Brain microvascular endothelial cell (primary cell): ENCODE results near the gene MAP1B.
"Not testable (repeated sequence)": the region's sequence is repeated elsewhere in the genome, so short reads cannot be mapped to it uniquely, and the experiment has no call there.

Experiments
- DNase-seq: peaks from one replicate; pipeline ENCODE4 v3.0.0-alpha.2; 2020
- H3K27ac ChIP-seq: fragments of 250-450 bp; sonication (Bioruptor Pico); 2 replicates; pipeline ENCODE4 v1.5.1; 2020; ENCODE audit warnings: mild to moderate bottlenecking, moderate library complexity
- H3K27me3 ChIP-seq: fragments of 250-450 bp; sonication (Bioruptor Pico); replicated peaks from 2 replicates; pipeline ENCODE4 v1.5.1; 2020; ENCODE audit warnings: mild to moderate bottlenecking
- H3K36me3 ChIP-seq: fragments of 250-450 bp; sonication (Bioruptor Pico); replicated peaks from 2 replicates; pipeline ENCODE4 v1.5.1; 2020; ENCODE audit warnings: mild to moderate bottlenecking
- H3K4me3 ChIP-seq: 2 replicates; pipeline ENCODE4 v1.5.1; 2011; ENCODE audit warnings: low read depth, mild to moderate bottlenecking, control low read depth, low read length, moderate library complexity
- in situ Hi-C: cut with HindIII; loops from 2 replicates; pipeline ENCODE4 v1.10.0; 2017; ENCODE audit warnings: low sequenced_read_pairs, low pct_ligation_motif_present
- TF ChIP-seq, protein P1 (sequence below): IDR thresholded peaks from 2 replicates; pipeline ENCODE4 v1.5.1; 2011; ENCODE audit warnings: low read depth, mild to moderate bottlenecking, moderate library complexity, low read length, control low read depth, inconsistent platforms; ENCODE audit errors: missing control alignments

MAP1B gene

DNA sequence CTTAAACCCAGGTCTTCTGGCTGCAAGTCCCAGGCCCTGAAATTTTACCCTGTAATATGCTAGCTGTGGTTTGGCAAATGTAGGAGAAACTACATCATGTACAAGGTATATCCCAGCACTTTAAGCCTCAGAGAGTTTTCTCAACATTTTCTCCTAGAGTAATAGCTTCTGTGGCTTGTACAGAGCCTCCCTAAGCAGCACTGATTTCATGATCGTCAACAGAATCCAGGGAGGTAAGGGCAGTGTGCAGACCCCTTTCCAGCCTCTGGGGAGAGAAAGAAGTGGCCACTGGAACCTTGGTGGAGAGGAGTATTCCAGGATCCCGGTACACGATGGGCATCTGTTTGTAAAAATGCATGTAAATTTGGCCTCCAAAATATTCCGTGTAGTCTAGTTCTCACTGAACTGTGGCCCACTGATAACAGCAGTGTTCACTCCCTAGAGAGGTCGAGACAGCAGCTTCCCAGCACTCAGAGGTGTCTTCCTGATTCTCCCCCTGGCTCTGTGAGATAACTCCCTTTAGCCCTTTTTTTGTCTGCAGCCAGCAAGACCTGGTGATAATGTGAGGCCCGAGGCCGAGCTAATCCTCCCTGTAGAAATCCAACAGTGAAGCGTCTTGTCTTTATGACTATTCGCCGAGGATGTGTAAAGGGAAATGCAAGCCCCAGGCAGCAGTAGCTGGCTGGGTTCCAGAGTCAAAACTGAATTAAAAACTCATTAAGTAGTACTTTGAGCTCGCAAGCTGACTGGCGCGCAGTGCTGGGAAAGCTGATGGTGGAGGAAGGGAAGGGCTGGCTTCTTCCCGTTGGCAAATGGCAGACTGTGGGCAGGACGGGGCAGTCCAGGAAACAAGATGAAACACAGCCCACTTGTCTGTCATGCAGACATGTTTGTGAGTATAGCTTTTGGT, 59.0 kb downstream of the MAP1B start:
- TF ChIP-seq, protein P1, sequence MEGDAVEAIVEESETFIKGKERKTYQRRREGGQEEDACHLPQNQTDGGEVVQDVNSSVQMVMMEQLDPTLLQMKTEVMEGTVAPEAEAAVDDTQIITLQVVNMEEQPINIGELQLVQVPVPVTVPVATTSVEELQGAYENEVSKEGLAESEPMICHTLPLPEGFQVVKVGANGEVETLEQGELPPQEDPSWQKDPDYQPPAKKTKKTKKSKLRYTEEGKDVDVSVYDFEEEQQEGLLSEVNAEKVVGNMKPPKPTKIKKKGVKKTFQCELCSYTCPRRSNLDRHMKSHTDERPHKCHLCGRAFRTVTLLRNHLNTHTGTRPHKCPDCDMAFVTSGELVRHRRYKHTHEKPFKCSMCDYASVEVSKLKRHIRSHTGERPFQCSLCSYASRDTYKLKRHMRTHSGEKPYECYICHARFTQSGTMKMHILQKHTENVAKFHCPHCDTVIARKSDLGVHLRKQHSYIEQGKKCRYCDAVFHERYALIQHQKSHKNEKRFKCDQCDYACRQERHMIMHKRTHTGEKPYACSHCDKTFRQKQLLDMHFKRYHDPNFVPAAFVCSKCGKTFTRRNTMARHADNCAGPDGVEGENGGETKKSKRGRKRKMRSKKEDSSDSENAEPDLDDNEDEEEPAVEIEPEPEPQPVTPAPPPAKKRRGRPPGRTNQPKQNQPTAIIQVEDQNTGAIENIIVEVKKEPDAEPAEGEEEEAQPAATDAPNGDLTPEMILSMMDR: no peak
- in situ Hi-C loops: no loop called here
- no peak for DNase-seq
- Histone ChIP-seq H3K4me3 (no peak overlapping the region), H3K27ac (no peak overlapping the region), H3K36me3 (peaks cover 12% of the 10 kb centered on the region), H3K27me3 (no peaks in the 10 kb centered on the region)

DNA sequence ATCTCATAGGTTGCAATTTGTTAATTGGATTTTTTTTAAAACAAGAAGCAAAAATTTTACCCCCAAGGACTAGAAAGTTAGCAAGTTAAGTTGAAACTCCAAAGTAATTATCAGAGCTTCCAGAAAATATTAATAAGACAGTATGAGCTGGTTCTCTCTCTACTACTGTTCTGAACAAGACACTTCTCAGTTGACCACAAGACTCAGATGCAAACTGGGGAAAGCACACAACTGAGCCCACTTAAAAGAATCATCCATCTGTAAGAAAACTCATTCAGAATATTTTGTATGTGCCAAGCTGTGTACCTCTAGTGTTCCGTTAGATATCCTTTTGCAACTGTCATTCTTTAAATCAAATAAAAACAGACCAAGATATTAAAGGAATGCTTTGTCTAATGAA, 60.0 kb downstream of the MAP1B start:
- Histone ChIP-seq H3K27me3 (no peaks in the 10 kb centered on the region), H3K36me3 (peaks cover 12% of the 10 kb centered on the region), H3K27ac (no peak overlapping the region), H3K4me3 (no peak overlapping the region)
- no peak for DNase-seq
- in situ Hi-C loops: no loop called here
- TF ChIP-seq, protein P1: no peak

DNA sequence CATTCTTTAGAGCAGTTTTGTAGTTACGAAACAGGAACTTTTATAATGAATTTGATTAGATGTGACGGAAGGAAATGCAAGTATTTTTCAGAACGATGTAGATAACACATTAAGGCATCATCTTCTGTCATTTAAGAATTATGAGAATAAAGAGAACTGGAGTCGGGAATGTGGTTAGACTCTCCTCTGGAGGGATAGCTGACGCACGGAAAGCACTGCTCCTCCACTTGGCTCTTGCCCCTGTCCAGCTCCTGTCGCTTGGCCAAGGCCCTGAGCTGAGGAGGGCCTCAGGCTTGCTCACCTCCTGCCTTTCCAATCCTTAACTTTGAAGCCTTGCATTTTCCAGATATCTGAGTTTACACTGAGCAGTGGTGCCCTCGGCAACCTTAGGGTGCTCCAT, 60.5 kb downstream of the MAP1B start:
- Histone ChIP-seq H3K27me3 (no peaks in the 10 kb centered on the region), H3K36me3 (peaks cover 14% of the 10 kb centered on the region), H3K27ac (no peak overlapping the region), H3K4me3 (no peak overlapping the region)
- in situ Hi-C loops: no loop called here
- no peak for DNase-seq
- TF ChIP-seq, protein P1: no peak

DNA sequence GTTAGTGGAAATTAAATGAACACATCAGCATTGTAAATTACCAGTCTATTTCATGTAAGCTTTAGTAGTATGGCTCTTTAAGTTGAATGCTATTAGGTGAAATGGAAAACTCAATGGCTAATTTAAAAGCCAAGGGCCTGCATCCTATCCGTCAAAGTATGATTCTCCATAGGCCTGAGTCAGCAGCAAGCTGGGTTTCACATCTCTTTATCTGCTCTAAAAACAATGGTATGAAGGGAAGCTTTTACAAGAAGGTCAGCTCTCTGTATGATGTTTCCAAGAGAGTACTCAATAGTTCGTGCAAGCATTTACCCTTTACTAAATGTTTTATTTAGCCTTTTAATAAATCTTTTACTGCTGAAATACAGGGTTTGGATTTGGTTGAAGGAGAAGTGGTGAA, 62.8 kb downstream of the MAP1B start:
- in situ Hi-C loops: no loop called here
- H3K27me3 ChIP-seq: no peaks in the 10 kb centered on the region
- no peak overlapping the region for H3K27ac ChIP-seq
- TF ChIP-seq, protein P1: no peak
- no peak for DNase-seq
- H3K36me3 ChIP-seq: peaks cover 16% of the 10 kb centered on the region
- H3K4me3 ChIP-seq: no peak overlapping the region

DNA sequence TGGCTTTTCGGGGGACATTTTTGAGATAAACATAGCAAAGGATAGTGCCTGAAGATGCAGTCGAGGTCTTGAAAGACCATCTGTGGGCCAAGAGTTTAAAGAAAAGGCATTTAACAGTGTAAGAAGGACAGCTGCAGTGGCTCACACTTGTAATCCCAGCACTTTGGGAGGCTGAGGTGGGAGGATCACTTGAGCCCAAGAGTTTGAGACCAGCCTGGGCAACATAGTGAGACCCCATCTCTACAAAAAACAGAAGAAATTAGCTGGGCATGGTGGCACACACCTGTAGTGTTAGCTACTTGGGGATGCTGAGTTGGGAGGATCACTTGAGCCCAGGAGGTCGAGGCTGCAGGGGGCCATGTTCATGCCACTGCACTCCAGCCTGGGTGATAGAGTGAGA, 63.9 kb downstream of the MAP1B start:
- DNase-seq, H3K27ac ChIP-seq, H3K27me3 ChIP-seq, H3K4me3 ChIP-seq, in situ Hi-C loops: not testable (repeated sequence)
- H3K36me3 ChIP-seq: peaks cover 14% of the 10 kb centered on the region

DNA sequence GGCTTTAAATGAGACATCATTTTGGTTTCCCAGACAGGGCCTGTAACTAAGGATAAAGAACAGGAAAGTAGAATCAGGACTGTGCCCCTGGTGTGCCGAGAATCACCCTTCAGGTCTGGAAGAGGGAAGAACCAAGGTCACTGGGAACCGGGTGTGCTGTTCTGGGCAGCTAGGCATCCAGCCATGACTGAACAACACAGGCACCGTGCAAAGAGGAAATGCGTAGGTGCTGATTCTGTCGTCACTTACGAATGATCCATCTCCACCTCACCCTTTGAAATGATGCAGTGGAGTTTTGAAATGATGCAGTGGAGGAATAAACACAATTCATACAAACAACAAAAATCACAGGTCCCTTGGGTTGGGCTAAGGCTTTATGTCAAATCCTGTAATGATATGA, 64.4 kb downstream of the MAP1B start:
- no peak overlapping the region for H3K4me3 ChIP-seq
- DNase-seq: no peak
- peaks cover 9% of the 10 kb centered on the region for H3K36me3 ChIP-seq
- in situ Hi-C loops: no loop called here
- TF ChIP-seq, protein P1: no peak
- H3K27me3 ChIP-seq: no peaks in the 10 kb centered on the region
- H3K27ac ChIP-seq: no peak overlapping the region
